ENCODE results near the gene NR1H2.
A peak's percentile ranks its signal among the peaks of the same experiment; 100 is the strongest.
"Not testable (repeated sequence)": the region's sequence is repeated elsewhere in the genome, so short reads cannot be mapped to it uniquely, and the experiment has no call there.

NR1H2 gene

DNA sequence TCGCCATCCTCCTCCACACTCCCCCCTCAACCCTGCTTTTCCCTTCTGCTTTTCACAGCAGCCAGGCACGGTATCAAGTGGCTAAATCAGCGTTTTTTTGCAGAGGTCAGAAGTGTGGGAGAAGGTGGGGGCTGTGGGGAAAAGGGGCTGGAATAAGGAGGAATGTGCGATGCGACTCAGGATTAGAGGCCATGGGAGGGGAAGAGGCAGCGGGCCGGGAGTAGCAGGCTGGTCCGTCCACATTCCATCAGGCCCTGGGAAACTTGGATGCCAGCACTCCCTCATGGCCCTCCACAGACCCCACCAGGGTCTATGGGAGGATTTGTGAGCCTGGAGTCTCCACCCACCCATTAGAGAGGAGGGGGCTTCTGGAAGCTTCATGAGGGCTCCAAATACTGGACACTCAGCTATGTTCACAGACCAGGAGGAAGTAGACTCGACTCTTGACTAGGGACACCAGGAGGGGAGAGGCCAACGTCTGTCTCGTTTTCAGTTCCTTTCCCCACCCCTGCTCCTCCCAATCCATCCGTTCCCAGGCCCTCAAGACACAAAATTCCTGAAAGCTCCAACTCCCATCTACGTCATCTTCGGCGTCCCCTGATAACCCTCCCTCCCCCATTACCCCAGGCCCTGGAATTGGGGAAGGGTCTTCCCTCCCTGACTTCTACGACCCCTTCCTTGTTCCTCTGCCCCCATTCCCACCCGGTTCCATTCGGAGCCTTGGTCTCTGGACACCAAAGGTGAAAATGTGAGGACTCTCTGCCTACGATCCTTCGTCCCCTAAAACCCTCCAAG lies 43.8 kb upstream of the NR1H2 start:
- Histone ChIP-seq H3K27ac (ENCODE audit: low read depth, low read length) (no peak overlapping the region), H3K4me1 (ENCODE audit: insufficient read depth, low read length) (peaks cover 6% of the 10 kb centered on the region), H3K36me3 (ENCODE audit: insufficient read depth, low read length) (no peaks in the 10 kb centered on the region), H3K9me3 (ENCODE audit: low read length) (no peaks in the 10 kb centered on the region), H3K27me3 (ENCODE audit: control insufficient read depth in 1 of 2, insufficient read depth in 2 of 2, low read length in 2 of 2) (peaks cover 39 to 65% of the 10 kb centered on the region in 2 donors), H3K4me3 (ENCODE audit: low read depth in 1 of 2, low read length in 2 of 2) (peak overlapping the region in 1 of 2 donors; percentile 38), H3K9ac (ENCODE audit: low read length) (no peak overlapping the region)

- no peaks in the 10 kb centered on the region for H3K9me3 ChIP-seq (ENCODE audit: low read length)
- peak overlapping the region; percentile 7 to 43 for H3K4me3 ChIP-seq (ENCODE audit: low read depth in 1 of 2, low read length in 2 of 2)
- H3K9ac ChIP-seq (ENCODE audit: low read length), result no peak overlapping the region
- H3K27ac ChIP-seq (ENCODE audit: low read depth, low read length), result no peak overlapping the region
- H3K27me3 ChIP-seq (ENCODE audit: control insufficient read depth in 1 of 2, insufficient read depth in 2 of 2, low read length in 2 of 2), result peaks cover 36 to 58% of the 10 kb centered on the region in 2 donors
- peaks cover 6% of the 10 kb centered on the region for H3K4me1 ChIP-seq (ENCODE audit: insufficient read depth, low read length)
- H3K36me3 ChIP-seq (ENCODE audit: insufficient read depth, low read length), result no peaks in the 10 kb centered on the region
Measured at GRCh38 chr19:50333235-50333736, 43.0 kb upstream of the NR1H2 start.

- H3K9ac ChIP-seq (ENCODE audit: low read length), result no peak overlapping the region
- H3K9me3 ChIP-seq (ENCODE audit: low read length), result no peaks in the 10 kb centered on the region
- H3K27me3 ChIP-seq (ENCODE audit: control insufficient read depth in 1 of 2, insufficient read depth in 2 of 2, low read length in 2 of 2), result peaks cover 36 to 55% of the 10 kb centered on the region in 2 donors
- H3K4me3 ChIP-seq (ENCODE audit: low read depth in 1 of 2, low read length in 2 of 2), result peak overlapping the region; percentile 7 to 43
- H3K27ac ChIP-seq (ENCODE audit: low read depth, low read length), result no peak overlapping the region
- H3K36me3 ChIP-seq (ENCODE audit: insufficient read depth, low read length), result no peaks in the 10 kb centered on the region
- H3K4me1 ChIP-seq (ENCODE audit: insufficient read depth, low read length), result peaks cover 6% of the 10 kb centered on the region
Measured at GRCh38 chr19:50333737-50334617, 42.3 kb upstream of the NR1H2 start.

DNA sequence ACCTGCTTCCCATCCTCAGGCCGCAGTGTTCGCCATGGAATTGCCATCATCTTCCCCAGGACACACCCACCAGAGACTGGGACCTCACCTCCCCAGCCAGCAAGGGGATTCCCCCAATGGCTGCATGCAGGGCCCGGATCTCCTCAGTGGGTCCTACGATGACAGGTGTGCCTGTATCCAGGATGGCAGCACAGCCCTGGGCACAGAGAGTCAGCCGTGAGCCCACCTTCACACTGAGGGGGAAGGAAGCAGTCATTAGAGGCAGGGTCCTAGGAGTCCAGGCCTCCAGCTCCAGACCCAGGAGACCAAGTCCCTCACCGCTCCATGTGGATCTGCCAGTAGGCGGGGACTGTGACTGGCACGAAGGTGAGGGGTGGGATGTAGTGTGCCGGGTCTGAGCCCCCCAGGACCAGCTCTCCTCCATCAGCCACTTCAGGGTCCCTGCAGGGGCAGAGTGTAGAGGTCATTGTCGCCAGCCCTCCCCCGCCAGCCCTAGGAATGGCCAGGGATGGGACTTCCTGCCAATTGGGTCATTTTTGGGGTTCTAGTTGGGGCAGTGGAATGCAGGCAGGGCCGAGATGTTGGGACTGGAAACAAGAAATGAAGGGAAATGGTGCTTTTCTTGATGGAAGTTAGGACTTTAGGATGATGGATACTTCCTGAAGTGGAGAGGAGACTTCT lies 41.4 kb upstream of the NR1H2 start:
- H3K27me3 ChIP-seq (ENCODE audit: control insufficient read depth in 1 of 2, insufficient read depth in 2 of 2, low read length in 2 of 2), result peaks cover 28 to 48% of the 10 kb centered on the region in 2 donors
- H3K4me1 ChIP-seq (ENCODE audit: insufficient read depth, low read length), result no peaks in the 10 kb centered on the region
- H3K36me3 ChIP-seq (ENCODE audit: insufficient read depth, low read length), result no peaks in the 10 kb centered on the region
- H3K4me3 ChIP-seq (ENCODE audit: low read depth in 1 of 2, low read length in 2 of 2), result no peak overlapping the region
- no peak overlapping the region for H3K27ac ChIP-seq (ENCODE audit: low read depth, low read length)
- no peaks in the 10 kb centered on the region for H3K9me3 ChIP-seq (ENCODE audit: low read length)
- H3K9ac ChIP-seq (ENCODE audit: low read length), result no peak overlapping the region

DNA sequence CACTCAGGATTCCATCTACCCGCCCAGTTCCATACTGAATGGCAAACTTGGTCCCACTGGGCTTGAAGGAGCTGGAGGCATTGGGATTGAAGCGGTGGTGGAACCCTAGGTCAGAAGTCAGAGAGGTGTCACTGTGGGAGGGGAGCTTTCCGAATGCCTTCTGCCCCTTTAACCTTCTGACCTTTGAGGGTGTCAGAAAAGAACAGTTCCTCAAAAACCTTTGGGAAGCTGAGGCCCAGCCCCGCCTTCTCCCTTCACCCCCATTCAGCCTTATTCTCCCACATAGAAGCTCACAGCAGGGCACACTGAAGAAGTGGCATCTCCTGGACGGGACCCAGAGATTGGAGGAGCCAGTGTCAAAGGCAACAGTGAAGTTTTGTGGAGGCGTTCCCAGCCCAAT lies 39.2 kb upstream of the NR1H2 start:
- H3K36me3 ChIP-seq (ENCODE audit: insufficient read depth, low read length); H3K4me3 ChIP-seq (ENCODE audit: low read depth in 1 of 2, low read length in 2 of 2); H3K9me3 ChIP-seq (ENCODE audit: low read length); H3K4me1 ChIP-seq (ENCODE audit: insufficient read depth, low read length); H3K27ac ChIP-seq (ENCODE audit: low read depth, low read length); H3K9ac ChIP-seq (ENCODE audit: low read length): not testable (repeated sequence)
- peaks cover 15 to 26% of the 10 kb centered on the region in 2 donors for H3K27me3 ChIP-seq (ENCODE audit: control insufficient read depth in 1 of 2, insufficient read depth in 2 of 2, low read length in 2 of 2)

GRCh38 chr19:50340331-50340730 lies 35.9 kb upstream of the NR1H2 start:
- Histone ChIP-seq H3K9ac (ENCODE audit: low read length) (no peak overlapping the region), H3K9me3 (ENCODE audit: low read length) (no peaks in the 10 kb centered on the region), H3K27me3 (ENCODE audit: control insufficient read depth in 1 of 2, insufficient read depth in 2 of 2, low read length in 2 of 2) (no peaks in the 10 kb centered on the region), H3K27ac (ENCODE audit: low read depth, low read length) (no peak overlapping the region), H3K36me3 (ENCODE audit: insufficient read depth, low read length) (no peaks in the 10 kb centered on the region), H3K4me1 (ENCODE audit: insufficient read depth, low read length) (no peaks in the 10 kb centered on the region), H3K4me3 (ENCODE audit: low read depth in 1 of 2, low read length in 2 of 2) (no peak overlapping the region)

DNA sequence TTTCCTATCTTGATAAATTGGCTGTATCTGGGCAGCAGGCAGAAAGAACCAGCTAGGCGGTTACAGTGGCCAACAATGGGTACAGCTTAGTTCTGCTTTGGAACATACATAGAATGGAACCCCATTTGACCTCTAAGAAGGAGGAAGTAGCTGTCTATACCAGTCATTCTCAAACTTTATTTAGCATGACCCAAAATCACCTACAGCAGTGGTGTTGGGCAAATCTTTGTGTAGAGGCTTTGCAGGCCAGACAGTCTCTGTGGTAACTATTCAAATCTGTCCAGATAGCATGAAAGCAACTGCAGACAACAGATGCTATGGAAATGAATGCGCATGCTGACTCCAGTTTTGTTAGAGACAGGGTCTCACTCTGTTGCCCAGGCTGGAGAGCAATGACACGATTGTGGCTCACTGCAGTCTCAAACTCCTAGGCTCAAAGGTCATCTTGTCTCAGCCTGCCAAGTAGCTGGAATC lies 35.1 kb upstream of the NR1H2 start:
- H3K27ac ChIP-seq (ENCODE audit: low read depth, low read length), result no peak overlapping the region
- no peaks in the 10 kb centered on the region for H3K4me1 ChIP-seq (ENCODE audit: insufficient read depth, low read length)
- no peaks in the 10 kb centered on the region for H3K36me3 ChIP-seq (ENCODE audit: insufficient read depth, low read length)
- H3K9me3 ChIP-seq (ENCODE audit: low read length), result no peaks in the 10 kb centered on the region
- no peak overlapping the region for H3K4me3 ChIP-seq (ENCODE audit: low read depth in 1 of 2, low read length in 2 of 2)
- no peak overlapping the region for H3K9ac ChIP-seq (ENCODE audit: low read length)
- no peaks in the 10 kb centered on the region for H3K27me3 ChIP-seq (ENCODE audit: control insufficient read depth in 1 of 2, insufficient read depth in 2 of 2, low read length in 2 of 2)

GRCh38 chr19:50344661-50345318 lies 31.5 kb upstream of the NR1H2 start:
- Histone ChIP-seq H3K4me3 (ENCODE audit: low read depth in 1 of 2, low read length in 2 of 2) (no peak overlapping the region), H3K27ac (ENCODE audit: low read depth, low read length) (no peak overlapping the region), H3K9ac (ENCODE audit: low read length) (no peak overlapping the region), H3K36me3 (ENCODE audit: insufficient read depth, low read length) (no peaks in the 10 kb centered on the region), H3K4me1 (ENCODE audit: insufficient read depth, low read length) (no peaks in the 10 kb centered on the region), H3K27me3 (ENCODE audit: control insufficient read depth in 1 of 2, insufficient read depth in 2 of 2, low read length in 2 of 2) (no peaks in the 10 kb centered on the region), H3K9me3 (ENCODE audit: low read length) (no peaks in the 10 kb centered on the region)

DNA sequence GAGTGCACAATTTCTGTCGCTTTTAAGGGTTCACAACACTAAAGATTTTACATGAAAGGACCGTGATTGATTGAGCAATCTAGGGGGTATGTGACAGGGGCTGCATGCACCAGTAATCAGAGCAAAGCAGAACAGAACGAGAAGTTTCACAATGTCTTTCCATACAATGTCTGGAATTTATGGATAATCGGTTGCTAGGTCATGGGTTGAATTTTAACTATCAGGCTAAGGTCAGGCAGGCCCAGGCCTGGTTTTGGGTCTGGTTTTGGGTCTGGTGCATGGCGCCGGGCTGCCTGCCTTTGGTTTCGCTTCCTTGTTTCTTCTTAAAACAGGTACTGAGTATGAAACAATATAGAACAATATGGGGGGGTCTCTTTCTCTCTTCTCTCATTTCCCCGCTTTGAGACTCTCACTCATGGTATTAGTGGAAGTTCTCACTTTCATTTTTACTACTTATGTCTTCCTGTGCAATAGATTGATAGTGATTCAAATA lies 29.1 kb upstream of the NR1H2 start:
- H3K36me3 ChIP-seq (ENCODE audit: insufficient read depth, low read length); H3K4me1 ChIP-seq (ENCODE audit: insufficient read depth, low read length); H3K9ac ChIP-seq (ENCODE audit: low read length); H3K9me3 ChIP-seq (ENCODE audit: low read length); H3K4me3 ChIP-seq (ENCODE audit: low read depth in 1 of 2, low read length in 2 of 2); H3K27me3 ChIP-seq (ENCODE audit: control insufficient read depth in 1 of 2, insufficient read depth in 2 of 2, low read length in 2 of 2); H3K27ac ChIP-seq (ENCODE audit: low read depth, low read length): not testable (repeated sequence)

GRCh38 chr19:50349277-50350057 lies 26.8 kb upstream of the NR1H2 start:
- Histone ChIP-seq H3K9me3 (ENCODE audit: low read length) (no peaks in the 10 kb centered on the region), H3K4me1 (ENCODE audit: insufficient read depth, low read length) (no peaks in the 10 kb centered on the region), H3K27me3 (ENCODE audit: control insufficient read depth in 1 of 2, insufficient read depth in 2 of 2, low read length in 2 of 2) (no peaks in the 10 kb centered on the region), H3K9ac (ENCODE audit: low read length) (no peak overlapping the region), H3K36me3 (ENCODE audit: insufficient read depth, low read length) (no peaks in the 10 kb centered on the region), H3K4me3 (ENCODE audit: low read depth in 1 of 2, low read length in 2 of 2) (no peak overlapping the region), H3K27ac (ENCODE audit: low read depth, low read length) (no peak overlapping the region)

All from muscle layer of colon (tissue), 2 donors.